HepG2 (cell line): ENCODE measurements around the gene ATP2B2. TPM values are rescaled to one million over a fixed set of nuclear protein-coding genes. Genes with fewer than 3 reads are reported as not detected.

Experiments used
- BCL6 ChIP-seq: IDR thresholded peaks from 2 replicates; pipeline ENCODE4 v1.6.1; 2016; ENCODE audit warnings: missing genetic modification reagents, missing compliant biosample characterization
- EED ChIP-seq: sonication (generic); formaldehyde crosslinking; IDR thresholded peaks from 2 replicates; pipeline ENCODE4 v1.5.0; 2020; ENCODE audit warnings: mild to moderate bottlenecking, missing genetic modification reagents
- EP300 ChIP-seq, 3 experiments: sonication (generic) in 1 of 3; formaldehyde crosslinking in 1 of 3; IDR thresholded peaks; 2 replicates each; pipeline versions ENCODE4 v1.5.1 to v1.6.1; 2011 to 2020; ENCODE audit warnings: low read depth in 2 of 3, low read length in 2 of 3, borderline replicate concordance in 1 of 3, improper control_type of control experiment in 1 of 3, mild to moderate bottlenecking in 1 of 3, missing genetic modification reagents in 1 of 3, moderate library complexity in 1 of 3
- KDM3A ChIP-seq: IDR thresholded peaks from 2 replicates; pipeline ENCODE4 v1.6.1; 2018; ENCODE audit warnings: low read depth, missing compliant biosample characterization
- MBNL3 ChIP-seq: fragments of 250-450 bp; sonication (Bioruptor Pico); conservative IDR thresholded peaks from 2 replicates; pipeline ENCODE4 v1.8.0; 2022; ENCODE audit warnings: mild to moderate bottlenecking, inconsistent platforms
- NCOA2 ChIP-seq: sonication (generic); formaldehyde crosslinking; IDR thresholded peaks from 2 replicates; pipeline ENCODE4 v1.8.0; 2022; ENCODE audit warnings: inconsistent platforms
- SAP130 ChIP-seq: IDR thresholded peaks from 2 replicates; pipeline ENCODE4 v1.6.1; 2016; ENCODE audit warnings: low read depth
- SOX5 ChIP-seq: IDR thresholded peaks from 2 replicates; pipeline ENCODE4 v1.6.1; 2016; ENCODE audit warnings: borderline replicate concordance
- SOX6 ChIP-seq, 2 experiments: fragments of 450-650 bp in 1 of 2; sonication (generic) in 1 of 2; formaldehyde crosslinking in 1 of 2; IDR thresholded peaks; 2 replicates each; pipeline versions ENCODE4 v1.4.0 to v1.6.1; 2017 to 2020; ENCODE audit warnings: antibody characterized with exemption in 1 of 2, mild to moderate bottlenecking in 1 of 2, missing genetic modification reagents in 1 of 2
- ZBTB7B ChIP-seq: sonication (generic); formaldehyde crosslinking; IDR thresholded peaks from 2 replicates; pipeline ENCODE4 v1.4.0; 2020; ENCODE audit warnings: missing genetic modification reagents
- ZFP90 ChIP-seq: sonication (generic); formaldehyde crosslinking; IDR thresholded peaks from 2 replicates; pipeline ENCODE4 v1.8.0; 2022; ENCODE audit warnings: missing genetic modification reagents, mild to moderate bottlenecking, inconsistent platforms, borderline replicate concordance
- ZNF235 ChIP-seq: sonication (generic); formaldehyde crosslinking; IDR thresholded peaks from 2 replicates; pipeline ENCODE4 v1.8.1; 2023; ENCODE audit warnings: mild to moderate bottlenecking, missing genetic modification reagents, borderline replicate concordance
- ZNF543 ChIP-seq: sonication (generic); formaldehyde crosslinking; IDR thresholded peaks from 2 replicates; pipeline ENCODE4 v1.4.0; 2020; ENCODE audit warnings: mild to moderate bottlenecking, missing genetic modification reagents
- ZNF598 ChIP-seq: sonication (generic); formaldehyde crosslinking; IDR thresholded peaks from 2 replicates; pipeline ENCODE4 v1.5.1; 2020; ENCODE audit warnings: mild to moderate bottlenecking, missing genetic modification reagents, borderline replicate concordance
- ZNF652 ChIP-seq: IDR thresholded peaks from 2 replicates; pipeline ENCODE4 v1.6.1; 2016; ENCODE audit warnings: low read depth, borderline replicate concordance
- polyA plus RNA-seq, 8 experiments: library from polyadenylated mRNA; depleted of rRNA in 3 of 8; stranded (reverse) in 7 of 8; unstranded in 1 of 8; fragments of >200 nt; fragmentation: Illumina TruSeq in 4 of 8; extraction: Trizol in 4 of 8; gene quantifications; 2 replicates each; pipeline versions ENCODE4 v1.2.1 to v1.2.3, GENCODE V29; 2011 to 2016; ENCODE audit warnings: low read depth in 4 of 8, missing spikeins in 1 of 8, mixed read lengths in 1 of 8; ENCODE audit not compliant: insufficient read depth in 1 of 8
- total RNA-seq, 5 experiments: library from RNA; depleted of rRNA; stranded (reverse); fragments of >200 nt; fragmentation: Illumina TruSeq; extraction: Trizol; gene quantifications; 2 replicates each; pipeline ENCODE4 v1.2.3, GENCODE V29; 2016; ENCODE audit warnings: low read depth in 1 of 5
- TF ChIP-seq, protein P1 (sequence below): sonication (generic); formaldehyde crosslinking; IDR thresholded peaks from 2 replicates; pipeline ENCODE4 v1.5.1; 2020; ENCODE audit warnings: mild to moderate bottlenecking, moderate library complexity, missing genetic modification reagents
- TF ChIP-seq, protein P2 (sequence below): sonication (generic); formaldehyde crosslinking; IDR thresholded peaks from 2 replicates; pipeline ENCODE4 v1.4.0; 2020; ENCODE audit warnings: missing genetic modification reagents, borderline replicate concordance
- TF ChIP-seq, protein P3 (sequence below): IDR thresholded peaks from 2 replicates; pipeline ENCODE4 v1.6.1; 2016; ENCODE audit warnings: low read depth, control low read depth
- TF ChIP-seq, protein P4 (sequence below): IDR thresholded peaks from 2 replicates; pipeline ENCODE4 v1.6.1; 2018; ENCODE audit warnings: missing genetic modification reagents, mild to moderate bottlenecking, missing compliant biosample characterization

Gene ATP2B2
- total and polyA plus RNA-seq, 2 of the 13 experiments (the other 11 are each of a cell fraction or from before 2014, with no cell fraction given), result 1.5 to 2.3 TPM

DNA sequence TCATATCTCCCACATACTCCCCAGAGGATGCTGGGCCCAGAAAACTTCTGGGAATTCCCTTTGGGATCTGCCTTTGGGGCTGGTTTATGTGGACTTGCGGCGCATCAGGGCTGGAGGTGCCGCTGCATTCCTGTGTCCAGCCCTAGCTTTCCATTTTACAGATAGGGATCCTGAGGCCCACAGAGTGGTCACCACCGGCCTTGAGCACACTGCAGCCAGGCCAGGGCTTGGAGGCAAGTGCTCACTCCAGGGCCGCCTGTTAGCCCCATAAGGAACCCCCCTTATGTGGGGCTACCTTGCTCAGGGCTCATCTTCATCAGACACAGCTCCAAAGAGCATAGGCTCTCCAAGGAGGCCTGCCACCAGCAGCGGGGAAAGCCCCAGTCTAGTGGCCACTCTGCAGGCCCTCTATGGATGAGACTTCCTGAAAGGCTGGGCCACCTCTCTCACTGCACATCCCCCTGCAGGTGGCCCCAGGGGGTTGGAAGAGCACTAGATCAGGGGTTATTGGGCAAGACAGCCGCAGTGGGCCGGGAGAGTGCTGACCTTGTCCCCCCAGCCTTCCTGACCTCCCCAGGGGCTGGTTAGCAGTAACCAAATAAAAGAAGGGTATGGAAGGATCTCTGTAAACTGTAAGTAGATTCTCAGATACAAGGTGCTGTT, 9.2 kb upstream of the ATP2B2 start (continued):
- TF ChIP-seq, protein P1, sequence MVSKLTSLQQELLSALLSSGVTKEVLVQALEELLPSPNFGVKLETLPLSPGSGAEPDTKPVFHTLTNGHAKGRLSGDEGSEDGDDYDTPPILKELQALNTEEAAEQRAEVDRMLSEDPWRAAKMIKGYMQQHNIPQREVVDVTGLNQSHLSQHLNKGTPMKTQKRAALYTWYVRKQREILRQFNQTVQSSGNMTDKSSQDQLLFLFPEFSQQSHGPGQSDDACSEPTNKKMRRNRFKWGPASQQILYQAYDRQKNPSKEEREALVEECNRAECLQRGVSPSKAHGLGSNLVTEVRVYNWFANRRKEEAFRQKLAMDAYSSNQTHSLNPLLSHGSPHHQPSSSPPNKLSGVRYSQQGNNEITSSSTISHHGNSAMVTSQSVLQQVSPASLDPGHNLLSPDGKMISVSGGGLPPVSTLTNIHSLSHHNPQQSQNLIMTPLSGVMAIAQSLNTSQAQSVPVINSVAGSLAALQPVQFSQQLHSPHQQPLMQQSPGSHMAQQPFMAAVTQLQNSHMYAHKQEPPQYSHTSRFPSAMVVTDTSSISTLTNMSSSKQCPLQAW, result peak; percentile 32; the same call in 1 of the 2 replicates
- TF ChIP-seq KDM3A (CRISPR knock-in tag), result 0 out of 2 replicates have a peak, but pooled peaks have one; percentile 18
- TF ChIP-seq MBNL3, result no peak
- TF ChIP-seq SOX5 (CRISPR knock-in tag), result 0 out of 2 replicates have a peak, but pooled peaks have one; percentile 8
- peak; percentile 23; the same call in 1 of the 2 replicates for TF ChIP-seq SAP130 (CRISPR knock-in tag)
- TF ChIP-seq ZFP90, result no peak
- peak in 1 of 2 experiments; percentile 14; a peak in 1 of 4 replicates for TF ChIP-seq EP300 (IDR thresholded peaks at IDR 0.05; ENCODE audit: low read depth in 2 of 2, low read length in 2 of 2)
- no peak for TF ChIP-seq EP300 (CRISPR knock-in tag; IDR thresholded peaks at IDR 0.05; ENCODE audit: borderline replicate concordance)
- TF ChIP-seq ZNF543 (CRISPR knock-in tag), result no peak
- TF ChIP-seq ZNF235, result 0 out of 2 replicates have a peak, but pooled peaks have one; percentile 42
- no peak for TF ChIP-seq ZNF652 (CRISPR knock-in tag)
- TF ChIP-seq, protein P2, sequence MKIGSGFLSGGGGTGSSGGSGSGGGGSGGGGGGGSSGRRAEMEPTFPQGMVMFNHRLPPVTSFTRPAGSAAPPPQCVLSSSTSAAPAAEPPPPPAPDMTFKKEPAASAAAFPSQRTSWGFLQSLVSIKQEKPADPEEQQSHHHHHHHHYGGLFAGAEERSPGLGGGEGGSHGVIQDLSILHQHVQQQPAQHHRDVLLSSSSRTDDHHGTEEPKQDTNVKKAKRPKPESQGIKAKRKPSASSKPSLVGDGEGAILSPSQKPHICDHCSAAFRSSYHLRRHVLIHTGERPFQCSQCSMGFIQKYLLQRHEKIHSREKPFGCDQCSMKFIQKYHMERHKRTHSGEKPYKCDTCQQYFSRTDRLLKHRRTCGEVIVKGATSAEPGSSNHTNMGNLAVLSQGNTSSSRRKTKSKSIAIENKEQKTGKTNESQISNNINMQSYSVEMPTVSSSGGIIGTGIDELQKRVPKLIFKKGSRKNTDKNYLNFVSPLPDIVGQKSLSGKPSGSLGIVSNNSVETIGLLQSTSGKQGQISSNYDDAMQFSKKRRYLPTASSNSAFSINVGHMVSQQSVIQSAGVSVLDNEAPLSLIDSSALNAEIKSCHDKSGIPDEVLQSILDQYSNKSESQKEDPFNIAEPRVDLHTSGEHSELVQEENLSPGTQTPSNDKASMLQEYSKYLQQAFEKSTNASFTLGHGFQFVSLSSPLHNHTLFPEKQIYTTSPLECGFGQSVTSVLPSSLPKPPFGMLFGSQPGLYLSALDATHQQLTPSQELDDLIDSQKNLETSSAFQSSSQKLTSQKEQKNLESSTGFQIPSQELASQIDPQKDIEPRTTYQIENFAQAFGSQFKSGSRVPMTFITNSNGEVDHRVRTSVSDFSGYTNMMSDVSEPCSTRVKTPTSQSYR (CRISPR knock-in tag), result peak; percentile 15; the same call in 1 of the 2 replicates
- peak; percentile 64 for TF ChIP-seq BCL6
- no peak for TF ChIP-seq EED (CRISPR knock-in tag)
- no peak for TF ChIP-seq SOX6 (IDR thresholded peaks at IDR 0.05)
- peak; percentile 42; the same call in 1 of the 2 replicates for TF ChIP-seq SOX6 (CRISPR knock-in tag; IDR thresholded peaks at IDR 0.05)
- TF ChIP-seq ZNF598, result no peak
- TF ChIP-seq, protein P3, sequence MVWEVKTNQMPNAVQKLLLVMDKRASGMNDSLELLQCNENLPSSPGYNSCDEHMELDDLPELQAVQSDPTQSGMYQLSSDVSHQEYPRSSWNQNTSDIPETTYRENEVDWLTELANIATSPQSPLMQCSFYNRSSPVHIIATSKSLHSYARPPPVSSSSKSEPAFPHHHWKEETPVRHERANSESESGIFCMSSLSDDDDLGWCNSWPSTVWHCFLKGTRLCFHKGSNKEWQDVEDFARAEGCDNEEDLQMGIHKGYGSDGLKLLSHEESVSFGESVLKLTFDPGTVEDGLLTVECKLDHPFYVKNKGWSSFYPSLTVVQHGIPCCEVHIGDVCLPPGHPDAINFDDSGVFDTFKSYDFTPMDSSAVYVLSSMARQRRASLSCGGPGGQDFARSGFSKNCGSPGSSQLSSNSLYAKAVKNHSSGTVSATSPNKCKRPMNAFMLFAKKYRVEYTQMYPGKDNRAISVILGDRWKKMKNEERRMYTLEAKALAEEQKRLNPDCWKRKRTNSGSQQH (CRISPR knock-in tag), result no peak
- TF ChIP-seq ZBTB7B (CRISPR knock-in tag), result 0 out of 2 replicates have a peak, but pooled peaks have one; percentile 49
- 0 out of 2 replicates have a peak, but pooled peaks have one; percentile 32 for TF ChIP-seq NCOA2 (CRISPR knock-in tag)
- TF ChIP-seq, protein P4, sequence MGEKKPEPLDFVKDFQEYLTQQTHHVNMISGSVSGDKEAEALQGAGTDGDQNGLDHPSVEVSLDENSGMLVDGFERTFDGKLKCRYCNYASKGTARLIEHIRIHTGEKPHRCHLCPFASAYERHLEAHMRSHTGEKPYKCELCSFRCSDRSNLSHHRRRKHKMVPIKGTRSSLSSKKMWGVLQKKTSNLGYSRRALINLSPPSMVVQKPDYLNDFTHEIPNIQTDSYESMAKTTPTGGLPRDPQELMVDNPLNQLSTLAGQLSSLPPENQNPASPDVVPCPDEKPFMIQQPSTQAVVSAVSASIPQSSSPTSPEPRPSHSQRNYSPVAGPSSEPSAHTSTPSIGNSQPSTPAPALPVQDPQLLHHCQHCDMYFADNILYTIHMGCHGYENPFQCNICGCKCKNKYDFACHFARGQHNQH, result no peak
